SK-N-MC (cell line): ENCODE results near the gene LIM2.

Experiments used
- EZH2 ChIP-seq: fragments of 200-600 bp; sonication (generic); IDR thresholded peaks from one replicate; pipeline ENCODE4 v1.6.1; 2017; ENCODE audit warnings: antibody characterized with exemption
- FOXP2 ChIP-seq: optimal IDR thresholded peaks from 2 replicates; pipeline ENCODE3; 2011; ENCODE audit warnings: mild to moderate bottlenecking, moderate library complexity; ENCODE audit not compliant: insufficient read depth; ENCODE audit errors: extremely low read length, control extremely low read depth
- POLR2AphosphoS5 ChIP-seq: IDR thresholded peaks from 2 replicates; pipeline ENCODE4 v1.6.1; 2012; ENCODE audit warnings: mild to moderate bottlenecking, low read depth, low read length, borderline replicate concordance

- TF ChIP-seq EZH2 (no peak), POLR2AphosphoS5 (no peak), FOXP2 (no peak)
Measured at GRCh38 chr19:51342631-51343569, 44.9 kb downstream of the LIM2 start.
